ENCODE measurements around the gene ABCD2.

DNA sequence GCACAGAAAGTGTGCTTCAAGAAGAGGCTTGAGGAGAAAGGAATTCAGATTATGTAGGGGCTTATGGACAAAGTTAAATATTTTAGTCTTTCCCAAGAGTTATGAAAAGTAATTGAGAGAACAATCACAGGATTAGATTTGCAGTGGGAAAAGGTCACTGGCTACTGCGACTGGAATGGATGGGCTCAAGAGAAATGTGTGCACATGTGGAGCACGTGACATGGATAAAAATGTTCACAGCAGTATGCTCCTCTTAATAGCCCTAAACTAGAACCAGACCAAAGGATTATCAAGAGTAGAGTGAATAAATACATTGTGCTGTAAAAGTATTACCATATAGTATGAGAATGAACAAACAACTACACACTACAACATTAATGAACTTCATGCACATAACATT lies 78.1 kb downstream of the ABCD2 start:
- TF ChIP-seq, protein P1, sequence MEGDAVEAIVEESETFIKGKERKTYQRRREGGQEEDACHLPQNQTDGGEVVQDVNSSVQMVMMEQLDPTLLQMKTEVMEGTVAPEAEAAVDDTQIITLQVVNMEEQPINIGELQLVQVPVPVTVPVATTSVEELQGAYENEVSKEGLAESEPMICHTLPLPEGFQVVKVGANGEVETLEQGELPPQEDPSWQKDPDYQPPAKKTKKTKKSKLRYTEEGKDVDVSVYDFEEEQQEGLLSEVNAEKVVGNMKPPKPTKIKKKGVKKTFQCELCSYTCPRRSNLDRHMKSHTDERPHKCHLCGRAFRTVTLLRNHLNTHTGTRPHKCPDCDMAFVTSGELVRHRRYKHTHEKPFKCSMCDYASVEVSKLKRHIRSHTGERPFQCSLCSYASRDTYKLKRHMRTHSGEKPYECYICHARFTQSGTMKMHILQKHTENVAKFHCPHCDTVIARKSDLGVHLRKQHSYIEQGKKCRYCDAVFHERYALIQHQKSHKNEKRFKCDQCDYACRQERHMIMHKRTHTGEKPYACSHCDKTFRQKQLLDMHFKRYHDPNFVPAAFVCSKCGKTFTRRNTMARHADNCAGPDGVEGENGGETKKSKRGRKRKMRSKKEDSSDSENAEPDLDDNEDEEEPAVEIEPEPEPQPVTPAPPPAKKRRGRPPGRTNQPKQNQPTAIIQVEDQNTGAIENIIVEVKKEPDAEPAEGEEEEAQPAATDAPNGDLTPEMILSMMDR (IDR thresholded peaks at IDR 0.05): no peak
- TF ChIP-seq POLR2A (IDR thresholded peaks at IDR 0.05): no peak

Data from ovary (tissue), 3 donors.